GM19025 (cell line): ENCODE measurements around the gene TESK1.

ENCODE experiments used
- ATAC-seq: cut with Tn5 transposase; IDR thresholded peaks from one replicate; pipeline ENCODE4 v1.9.1; 2021; ENCODE audit warnings: mild to moderate bottlenecking, low read depth, moderate library complexity; ENCODE audit not compliant: unreplicated experiment

TESK1 gene, protein sequence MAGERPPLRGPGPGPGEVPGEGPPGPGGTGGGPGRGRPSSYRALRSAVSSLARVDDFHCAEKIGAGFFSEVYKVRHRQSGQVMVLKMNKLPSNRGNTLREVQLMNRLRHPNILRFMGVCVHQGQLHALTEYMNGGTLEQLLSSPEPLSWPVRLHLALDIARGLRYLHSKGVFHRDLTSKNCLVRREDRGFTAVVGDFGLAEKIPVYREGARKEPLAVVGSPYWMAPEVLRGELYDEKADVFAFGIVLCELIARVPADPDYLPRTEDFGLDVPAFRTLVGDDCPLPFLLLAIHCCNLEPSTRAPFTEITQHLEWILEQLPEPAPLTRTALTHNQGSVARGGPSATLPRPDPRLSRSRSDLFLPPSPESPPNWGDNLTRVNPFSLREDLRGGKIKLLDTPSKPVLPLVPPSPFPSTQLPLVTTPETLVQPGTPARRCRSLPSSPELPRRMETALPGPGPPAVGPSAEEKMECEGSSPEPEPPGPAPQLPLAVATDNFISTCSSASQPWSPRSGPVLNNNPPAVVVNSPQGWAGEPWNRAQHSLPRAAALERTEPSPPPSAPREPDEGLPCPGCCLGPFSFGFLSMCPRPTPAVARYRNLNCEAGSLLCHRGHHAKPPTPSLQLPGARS

DNA sequence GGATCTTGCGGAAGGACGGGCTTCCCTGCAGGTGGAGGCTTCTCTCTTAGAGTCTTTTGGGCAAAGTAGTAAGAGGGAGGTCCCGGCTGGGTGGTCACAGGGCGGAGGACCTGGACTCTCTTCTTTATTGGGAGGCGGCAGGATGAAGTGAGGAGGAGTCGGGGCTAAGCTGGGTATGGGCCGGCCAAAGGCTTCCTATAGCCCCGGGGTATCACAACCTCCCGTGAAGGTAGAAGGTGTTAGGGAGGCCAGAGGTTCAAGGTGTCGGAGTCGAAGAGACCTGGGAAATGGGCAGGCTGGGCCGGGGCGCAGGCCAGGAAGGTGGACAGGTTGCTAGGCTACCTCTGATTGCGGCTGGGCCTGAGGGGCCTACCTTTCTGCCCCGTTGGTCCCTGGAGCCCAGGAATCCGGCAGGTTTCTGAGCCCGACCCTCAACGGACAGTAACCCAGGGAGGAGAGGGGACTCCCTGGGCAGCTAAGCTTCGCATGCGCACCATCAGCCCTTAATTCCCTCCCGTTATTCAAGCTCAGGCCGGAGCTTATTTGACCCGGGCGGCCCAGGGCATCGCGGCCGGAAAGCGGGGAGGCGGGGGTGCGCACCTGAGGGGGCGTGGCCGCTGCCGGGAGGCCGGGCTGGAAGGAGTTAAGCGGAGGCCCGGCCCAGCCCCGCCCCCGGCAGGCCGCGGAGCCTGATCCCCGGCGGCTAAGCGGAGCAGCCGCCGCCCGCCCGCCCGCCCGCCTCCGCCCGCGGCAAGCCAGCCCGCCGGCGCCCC is at the start of gene TESK1:
TESK1 (plus strand) TSS at position 685 of the 773 bp plus-strand sequence. CDS start 358 bp downstream, outside the sequence.
- ATAC-seq, result peak; percentile 38

- no peak for ATAC-seq
Observed at GRCh38 chr9:35555881-35556280, 49.2 kb upstream of the TESK1 start.

DNA sequence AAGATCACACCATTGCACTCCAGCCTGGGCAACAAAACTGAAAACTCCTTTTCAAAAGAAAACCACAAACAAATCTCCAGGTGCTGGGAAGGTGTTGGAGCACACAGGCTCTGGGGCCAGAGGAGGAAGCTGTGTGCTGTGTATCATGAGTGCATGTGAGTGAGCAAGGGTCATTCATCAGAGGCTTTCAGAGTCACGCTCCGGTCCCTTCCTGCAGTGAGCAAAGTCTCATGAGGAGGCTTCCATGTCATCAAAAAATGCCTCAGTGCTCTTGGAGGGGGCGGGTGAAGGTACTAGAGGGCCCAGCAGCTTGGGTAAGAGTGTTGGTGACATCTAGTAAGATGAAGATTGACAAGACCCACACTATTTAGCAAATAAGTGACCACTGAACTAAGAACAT is 48.3 kb upstream of the TESK1 start:
- ATAC-seq, result no peak

DNA sequence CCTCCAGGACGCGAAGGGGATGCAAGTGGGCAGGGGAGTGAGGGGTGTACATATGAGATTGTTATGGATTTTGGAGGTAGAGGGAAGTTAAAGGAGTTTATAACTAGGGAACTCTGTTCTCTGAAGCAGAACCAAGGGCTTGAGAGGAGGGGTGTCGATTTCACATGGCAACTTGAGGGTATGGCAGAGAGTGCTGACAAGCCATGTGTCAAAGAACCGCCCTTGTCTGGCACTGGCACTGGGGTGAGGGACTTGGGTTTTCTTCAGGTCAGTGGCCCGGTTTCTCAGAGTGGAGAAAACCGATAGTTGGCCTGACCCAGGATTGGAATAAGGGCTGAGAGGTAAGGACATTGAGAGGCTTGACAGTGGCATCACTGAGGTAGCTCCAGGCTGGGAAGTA is 47.7 kb upstream of the TESK1 start:
- no peak for ATAC-seq

DNA sequence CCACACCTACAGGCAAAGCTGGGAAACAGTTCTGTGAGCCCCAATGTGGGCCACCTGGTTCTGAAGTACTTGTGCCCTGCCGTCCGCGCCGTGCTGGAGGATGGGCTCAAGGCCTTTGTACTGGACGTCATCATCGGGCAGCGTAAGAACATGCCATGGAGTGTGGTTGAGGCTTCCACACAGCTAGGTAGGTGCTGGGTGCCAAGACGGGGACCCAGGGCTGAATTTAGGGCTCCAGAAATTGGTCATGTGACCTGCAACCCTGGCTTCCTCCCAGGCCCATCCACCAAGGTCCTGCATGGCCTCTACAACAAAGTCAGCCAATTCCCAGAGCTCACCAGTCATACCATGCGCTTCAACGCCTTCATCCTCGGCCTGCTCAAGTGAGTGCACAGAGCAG is 46.9 kb upstream of the TESK1 start:
- ATAC-seq, result no peak

DNA sequence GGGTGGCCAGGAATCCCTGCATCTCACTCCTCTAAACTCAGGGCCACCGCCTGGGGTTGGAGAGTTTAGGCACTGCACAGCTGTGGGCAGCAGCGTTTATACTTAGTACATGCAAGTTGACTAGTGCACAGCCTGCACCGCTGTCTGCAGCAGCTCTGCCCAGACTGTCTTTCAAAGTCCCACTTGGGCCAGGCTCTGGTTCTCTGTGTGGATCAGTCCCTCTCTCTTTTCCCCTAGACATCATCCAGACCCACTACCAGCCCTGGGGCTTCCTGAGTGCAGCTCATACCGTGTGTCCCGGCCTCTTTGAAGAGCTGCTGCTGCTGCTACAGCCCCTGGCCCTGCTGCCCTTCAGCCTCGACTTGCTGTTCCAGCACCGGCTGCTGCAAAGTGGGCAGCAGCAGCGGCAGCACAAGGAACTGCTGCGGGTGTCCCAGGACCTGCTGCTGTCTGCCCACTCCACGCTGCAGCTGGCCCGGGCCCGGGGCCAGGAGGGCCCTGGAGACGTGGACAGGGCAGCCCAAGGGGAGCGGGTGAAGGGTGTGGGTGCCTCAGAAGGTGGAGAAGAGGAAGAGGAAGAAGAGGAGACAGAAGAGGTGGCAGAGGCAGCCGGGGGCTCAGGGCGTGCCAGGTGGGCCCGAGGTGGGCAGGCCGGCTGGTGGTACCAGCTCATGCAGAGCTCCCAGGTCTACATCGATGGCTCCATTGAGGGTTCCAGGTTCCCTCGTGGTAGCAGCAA is 45.1 kb upstream of the TESK1 start:
- no peak for ATAC-seq

DNA sequence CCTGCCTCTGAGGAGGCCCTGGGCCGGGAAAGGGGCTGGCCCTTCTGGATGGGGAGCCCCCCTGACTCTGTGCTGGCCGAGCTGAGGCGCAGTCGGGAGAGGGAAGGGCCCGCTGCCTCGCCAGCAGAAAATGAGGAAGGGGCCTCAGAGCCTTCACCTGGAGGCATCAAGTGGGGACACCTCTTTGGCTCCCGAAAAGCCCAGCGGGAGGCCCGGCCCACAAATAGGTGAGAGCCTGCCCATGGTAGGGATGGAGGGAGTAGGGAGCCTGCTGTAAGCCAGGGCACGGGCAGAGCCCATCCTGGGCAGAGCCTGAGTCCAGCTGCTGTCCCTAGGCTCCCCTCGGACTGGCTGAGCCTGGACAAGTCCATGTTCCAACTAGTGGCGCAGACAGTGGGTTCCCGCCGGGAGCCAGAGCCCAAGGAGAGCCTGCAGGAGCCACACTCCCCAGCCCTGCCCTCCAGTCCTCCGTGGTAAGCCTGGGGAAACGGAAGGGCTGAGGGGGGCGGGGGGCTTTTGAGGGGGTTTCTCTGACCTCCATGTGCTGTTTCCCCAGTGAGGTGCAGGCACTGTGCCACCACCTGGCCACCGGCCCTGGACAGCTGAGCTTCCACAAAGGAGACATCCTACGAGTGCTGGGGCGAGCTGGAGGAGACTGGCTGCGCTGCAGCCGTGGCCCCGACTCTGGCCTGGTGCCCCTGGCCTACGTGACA is 44.3 kb upstream of the TESK1 start:
- ATAC-seq, result no peak

- ATAC-seq, result no peak
Observed at GRCh38 chr9:35561468-35562261, 43.4 kb upstream of the TESK1 start.

GRCh38 chr9:35562895-35563780 is 41.9 kb upstream of the TESK1 start:
- no peak for ATAC-seq

GRCh38 chr9:35563791-35564197 is 41.3 kb upstream of the TESK1 start:
- no peak for ATAC-seq

GRCh38 chr9:35564658-35565061 is 40.4 kb upstream of the TESK1 start:
- ATAC-seq, result no peak

DNA sequence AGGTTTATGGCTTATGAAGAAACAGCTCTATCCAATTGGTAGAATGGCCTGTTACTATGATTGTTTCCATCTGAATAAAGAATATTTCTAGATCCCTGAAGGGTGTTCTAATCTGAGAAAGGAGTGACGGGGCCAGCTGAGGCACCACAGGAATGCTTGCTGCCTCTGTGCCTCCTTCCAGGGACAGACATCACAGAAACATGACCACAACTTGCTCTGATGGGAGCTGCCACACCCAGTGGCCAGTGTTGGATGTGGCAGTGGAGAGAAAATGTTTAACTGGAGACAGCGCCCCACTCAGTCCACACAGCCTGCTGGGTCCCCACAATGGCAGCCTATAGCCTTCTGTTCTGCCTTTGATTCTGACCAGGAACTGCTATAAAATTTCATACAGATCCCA is 38.6 kb upstream of the TESK1 start:
- no peak for ATAC-seq

- no peak for ATAC-seq
Observed at GRCh38 chr9:35568196-35568595, 36.9 kb upstream of the TESK1 start.

DNA sequence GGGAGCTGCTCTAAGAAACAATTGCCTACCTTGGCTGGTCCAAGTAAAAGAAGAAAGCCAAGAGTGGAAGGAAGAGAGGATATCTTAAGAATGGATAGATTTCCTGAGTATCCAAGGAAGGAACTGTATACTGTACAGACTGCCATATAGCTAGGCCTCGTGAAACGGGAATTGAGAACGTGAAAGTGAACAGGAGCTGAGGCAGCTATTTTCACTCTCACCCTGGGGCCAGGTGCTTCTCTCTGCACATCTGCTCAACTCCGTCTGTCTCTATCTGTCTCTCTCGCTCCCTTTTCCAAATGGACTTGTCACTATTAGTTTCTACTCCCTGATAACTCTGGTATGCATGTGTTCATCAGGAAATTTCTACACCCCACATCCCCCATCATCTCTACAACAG is 35.9 kb upstream of the TESK1 start:
- ATAC-seq, result no peak

DNA sequence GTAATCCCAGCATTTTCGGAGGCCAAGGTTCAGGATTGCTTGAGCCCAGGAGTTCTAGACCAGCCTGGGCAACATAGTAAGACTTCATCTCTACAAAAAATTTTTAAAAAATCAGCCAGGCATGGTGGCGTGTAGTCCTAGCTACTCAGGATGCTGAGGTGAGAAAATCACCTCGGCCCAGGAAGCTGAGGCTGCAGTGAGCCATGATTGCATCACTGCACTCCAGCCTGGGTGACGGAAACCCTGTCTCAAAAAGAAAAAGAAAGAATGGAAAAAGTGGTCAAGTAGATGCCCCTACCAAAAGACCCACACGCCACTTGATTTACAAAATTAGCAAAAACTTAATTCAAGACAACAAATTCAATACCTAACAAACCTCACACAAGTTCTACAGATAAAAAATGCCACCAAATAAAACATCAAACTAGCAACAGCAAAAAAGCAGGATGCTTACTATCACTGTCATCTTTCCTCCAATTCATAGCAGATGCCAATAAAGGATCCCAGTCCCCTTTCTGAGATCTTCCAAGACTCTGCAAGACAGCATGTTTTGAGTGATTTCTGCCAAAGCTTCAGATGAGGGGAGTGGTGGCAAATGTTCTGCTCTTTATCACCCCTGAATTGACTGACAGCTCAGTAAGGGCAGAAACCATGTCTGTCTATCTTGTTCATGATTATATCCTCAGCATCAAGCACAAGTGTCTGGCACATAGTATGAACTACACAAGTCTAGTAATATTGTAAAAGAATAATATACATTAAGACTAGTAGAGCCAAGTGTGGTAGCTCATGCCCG is 34.2 kb upstream of the TESK1 start:
- no peak for ATAC-seq

DNA sequence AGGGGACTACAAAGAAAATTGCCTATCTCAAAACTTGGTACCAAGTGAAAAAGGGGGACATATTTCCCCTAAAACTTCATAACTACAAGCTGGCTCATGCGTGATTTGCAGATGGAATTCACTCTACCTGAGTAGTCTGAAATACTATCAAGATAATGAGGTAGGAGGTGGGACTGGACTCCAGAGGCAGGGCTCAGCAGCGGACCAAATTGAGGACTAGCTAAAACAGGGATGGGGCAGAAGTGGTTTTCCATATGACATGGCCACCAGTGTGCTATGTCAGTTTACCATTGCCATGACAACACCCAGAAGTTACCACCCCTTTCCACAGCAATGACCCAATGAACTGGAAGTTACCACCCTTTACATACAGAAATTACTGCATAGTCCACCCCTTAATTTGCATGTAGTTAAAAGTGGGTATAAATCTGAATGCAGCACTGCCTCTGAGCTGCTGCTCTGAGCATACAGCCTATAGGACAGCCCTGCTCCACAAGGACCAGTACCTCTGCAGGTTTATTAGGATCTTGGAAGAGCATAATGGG is 30.4 kb upstream of the TESK1 start:
- ATAC-seq, result no peak

- no peak for ATAC-seq
Observed at GRCh38 chr9:35575478-35575877, 29.6 kb upstream of the TESK1 start.
